OCI-LY7 (cell line): Measurements from ENCODE around the gene TMEM151A. TPM values are rescaled to one million over a fixed set of nuclear protein-coding genes. Genes with fewer than 3 reads are reported as not detected.

Source experiments
- BruUV-seq: library from RNA; stranded (reverse); fragments of 400-500 nt; replicated peaks from 2 replicates; lab custom pipeline; 2021; lab: Mats Ljungman, UMichigan
- CTCF ChIA-PET: fragments of 300-600 bp; sonication (Branson Sonifier 250); formaldehyde crosslinking; loops from one replicate; lab custom pipeline; 2022; ENCODE audit warnings: antibody characterized with exemption; ENCODE audit not compliant: unreplicated experiment; lab: Charles Lee
- POLR2A ChIA-PET: fragments of 300-600 bp; sonication (Branson Sonifier 250); formaldehyde crosslinking; loops from one replicate; lab custom pipeline; 2022; ENCODE audit warnings: antibody characterized with exemption; lab: Charles Lee
- DNase-seq: peaks from one replicate; pipeline ENCODE4 v3.0.0-alpha.2; 2015; ENCODE audit warnings: low spot score
- H2AFZ ChIP-seq: fragments of 200-600 bp; sonication (generic), shearing (Covaris generic); 2 replicates; pipeline ENCODE4 v1.6.1; 2014; ENCODE audit warnings: mild to moderate bottlenecking, antibody characterized with exemption, low read length, moderate library complexity
- H3K27ac ChIP-seq: fragments of 200-600 bp; sonication (generic); 2 replicates; pipeline ENCODE4 v1.5.1; 2014; ENCODE audit warnings: mixed run types, low read depth, mild to moderate bottlenecking, moderate library complexity, low read length, inconsistent platforms; ENCODE audit not compliant: poor library complexity, severe bottlenecking
- H3K36me3 ChIP-seq: fragments of 200-600 bp; sonication (generic); 2 replicates; pipeline ENCODE4 v1.6.1; 2014; ENCODE audit warnings: mild to moderate bottlenecking, antibody characterized with exemption, low read length, moderate library complexity, mixed read lengths; ENCODE audit not compliant: insufficient read depth
- H3K4me1 ChIP-seq: fragments of 200-600 bp; sonication (generic); 2 replicates; pipeline ENCODE4 v1.5.1; 2014; ENCODE audit warnings: mild to moderate bottlenecking, low read length; ENCODE audit not compliant: insufficient read depth, poor library complexity, severe bottlenecking
- H3K4me2 ChIP-seq: fragments of 200-600 bp; sonication (generic); 2 replicates; pipeline ENCODE4 v1.6.1; 2014; ENCODE audit warnings: mild to moderate bottlenecking, low read length
- H3K4me3 ChIP-seq: fragments of 200-600 bp; sonication (generic); 2 replicates; pipeline ENCODE4 v1.5.1; 2014; ENCODE audit warnings: mild to moderate bottlenecking, low read depth, low read length; ENCODE audit not compliant: poor library complexity, severe bottlenecking
- H3K79me2 ChIP-seq: fragments of 200-600 bp; sonication (generic); 2 replicates; pipeline ENCODE4 v1.6.1; 2016; ENCODE audit warnings: low read depth, mild to moderate bottlenecking, low read length, moderate library complexity, mixed read lengths; ENCODE audit not compliant: insufficient read depth
- H3K9me2 ChIP-seq: fragments of 200-600 bp; sonication (generic); 2 replicates; pipeline ENCODE4 v1.6.1; 2016; ENCODE audit warnings: mild to moderate bottlenecking, low read length, mixed read lengths; ENCODE audit not compliant: insufficient read depth
- H3K9me3 ChIP-seq: fragments of 200-600 bp; sonication (generic); 2 replicates; pipeline ENCODE4 v1.6.1; 2014; ENCODE audit warnings: mild to moderate bottlenecking, mixed run types, low read length, mixed read lengths
- H4K20me1 ChIP-seq: fragments of 200-600 bp; sonication (generic); 2 replicates; pipeline ENCODE4 v1.6.1; 2014; ENCODE audit warnings: mild to moderate bottlenecking, antibody characterized with exemption, low read length, moderate library complexity, mixed read lengths; ENCODE audit not compliant: insufficient read depth
- CTCF ChIP-seq: fragments of 200-600 bp; sonication (generic); conservative IDR thresholded peaks from 2 replicates; pipeline ENCODE4 v1.5.1; 2014; ENCODE audit warnings: mild to moderate bottlenecking, antibody characterized with exemption, low read length, moderate library complexity, mixed read lengths
- EZH2phosphoT487 ChIP-seq: fragments of 200-600 bp; sonication (generic); IDR thresholded peaks from 2 replicates; pipeline ENCODE4 v1.6.1; 2018; ENCODE audit warnings: low read depth, borderline replicate concordance, mild to moderate bottlenecking, mixed run types, antibody characterized with exemption, low read length, moderate library complexity, mixed read lengths
- intact Hi-C: fragments of 100-400 bp; cut with micrococcal nuclease; formaldehyde crosslinking; loops from one replicate; pipeline ENCODE4 v1.10.0; 2022; ENCODE audit not compliant: unreplicated experiment
- total RNA-seq, 2 experiments: library from RNA; depleted of rRNA in 1 of 2; stranded (reverse); fragments of >200 nt in 1 of 2; shearing (Covaris generic) in 1 of 2; gene quantifications; 2 replicates each; pipeline ENCODE4 v1.2.3, GENCODE V29; 2014 to 2022

TMEM151A gene
- total RNA-seq, 2 experiments from 2014 or later, result not detected

GRCh38 chr11:66285250-66285947 lies 6.3 kb upstream of the TMEM151A start:
- Histone ChIP-seq H3K27ac (no peak overlapping the region), H2AFZ (no peak overlapping the region), H3K36me3 (peaks cover 15% of the 10 kb centered on the region; the same call in 1 of the 2 replicates), H3K4me3 (no peak overlapping the region), H3K4me2 (no peak overlapping the region), H4K20me1 (no peaks in the 10 kb centered on the region), H3K9me3 (no peaks in the 10 kb centered on the region), H3K4me1 (peaks cover 51% of the 10 kb centered on the region), H3K79me2 (peaks cover 9% of the 10 kb centered on the region; the same call in 1 of the 2 replicates), H3K9me2 (no peaks in the 10 kb centered on the region)
- BruUV-seq, result no TSS peak
- intact Hi-C loops, result no loop called here
- DNase-seq, result no peak
- POLR2A ChIA-PET, result interaction anchor here (1.0 kb wide), 1 partner anchor 32 kb away, joined by 3 read pairs; no protein-coding TSS in a partner anchor
- CTCF ChIA-PET, result no interaction called here
- no peak for TF ChIP-seq EZH2phosphoT487
- TF ChIP-seq CTCF, result no peak

- peaks cover 9% of the 10 kb centered on the region; the same call in 1 of the 2 replicates for H3K79me2 ChIP-seq
- CTCF ChIA-PET, result no interaction called here
- TF ChIP-seq CTCF (no peak), EZH2phosphoT487 (no peak)
- no TSS peak for BruUV-seq
- no peaks in the 10 kb centered on the region for H4K20me1 ChIP-seq
- POLR2A ChIA-PET, result interaction anchor here (1.0 kb wide), 1 partner anchor 31 kb away, joined by 3 read pairs; no protein-coding TSS in a partner anchor
- H3K4me3 ChIP-seq, result no peak overlapping the region
- peaks cover 15% of the 10 kb centered on the region; the same call in 1 of the 2 replicates for H3K36me3 ChIP-seq
- H3K27ac ChIP-seq, result no peak overlapping the region
- no peak overlapping the region for H2AFZ ChIP-seq
- no peaks in the 10 kb centered on the region for H3K9me3 ChIP-seq
- intact Hi-C loops, result no loop called here
- peaks cover 49% of the 10 kb centered on the region for H3K4me1 ChIP-seq
- DNase-seq, result no peak
- no peak overlapping the region for H3K4me2 ChIP-seq
- no peaks in the 10 kb centered on the region for H3K9me2 ChIP-seq
These were observed 5.0 kb upstream of the TMEM151A start for GRCh38 chr11:66286699-66287098.
